ENCODE data around the gene GNB1L.

DNA sequence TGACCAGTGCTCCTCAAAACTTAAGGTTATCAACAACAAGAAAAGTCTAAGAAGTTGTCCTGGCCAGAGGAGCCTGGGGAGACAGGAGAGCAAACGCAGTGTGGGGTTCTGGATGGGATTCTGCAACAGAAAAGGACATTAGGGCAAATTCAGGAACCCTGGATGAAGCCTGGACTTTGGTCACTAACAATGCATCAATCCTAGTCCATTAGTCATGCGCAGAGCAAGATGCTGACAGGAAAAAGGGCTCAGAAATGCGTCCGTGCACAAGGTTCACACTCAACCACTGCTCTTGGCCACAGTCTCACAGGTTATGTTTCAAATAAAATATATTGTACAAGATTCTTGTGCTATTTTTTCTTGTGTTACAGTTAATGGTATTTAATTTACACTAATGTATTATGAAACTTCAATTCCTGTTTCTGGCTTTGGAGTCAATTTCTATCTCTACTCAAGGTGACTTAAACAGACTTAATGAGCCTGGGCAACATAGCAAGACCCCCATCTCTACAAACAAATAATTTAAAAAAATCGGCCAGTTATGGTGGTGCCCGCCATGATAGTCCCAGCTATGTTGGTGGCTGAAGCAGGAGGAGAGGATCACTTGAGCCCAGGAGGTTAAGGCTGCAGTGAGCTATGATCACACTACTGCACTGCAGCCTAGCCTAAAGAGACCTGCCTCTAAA lies 13.6 kb downstream of the GNB1L start:
- TF ChIP-seq, protein P1, sequence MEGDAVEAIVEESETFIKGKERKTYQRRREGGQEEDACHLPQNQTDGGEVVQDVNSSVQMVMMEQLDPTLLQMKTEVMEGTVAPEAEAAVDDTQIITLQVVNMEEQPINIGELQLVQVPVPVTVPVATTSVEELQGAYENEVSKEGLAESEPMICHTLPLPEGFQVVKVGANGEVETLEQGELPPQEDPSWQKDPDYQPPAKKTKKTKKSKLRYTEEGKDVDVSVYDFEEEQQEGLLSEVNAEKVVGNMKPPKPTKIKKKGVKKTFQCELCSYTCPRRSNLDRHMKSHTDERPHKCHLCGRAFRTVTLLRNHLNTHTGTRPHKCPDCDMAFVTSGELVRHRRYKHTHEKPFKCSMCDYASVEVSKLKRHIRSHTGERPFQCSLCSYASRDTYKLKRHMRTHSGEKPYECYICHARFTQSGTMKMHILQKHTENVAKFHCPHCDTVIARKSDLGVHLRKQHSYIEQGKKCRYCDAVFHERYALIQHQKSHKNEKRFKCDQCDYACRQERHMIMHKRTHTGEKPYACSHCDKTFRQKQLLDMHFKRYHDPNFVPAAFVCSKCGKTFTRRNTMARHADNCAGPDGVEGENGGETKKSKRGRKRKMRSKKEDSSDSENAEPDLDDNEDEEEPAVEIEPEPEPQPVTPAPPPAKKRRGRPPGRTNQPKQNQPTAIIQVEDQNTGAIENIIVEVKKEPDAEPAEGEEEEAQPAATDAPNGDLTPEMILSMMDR (conservative IDR thresholded peaks at IDR 0.05), result no peak
- TF ChIP-seq EZH2 (IDR thresholded peaks at IDR 0.05; ENCODE audit: low read depth), result no peak
